Putamen (tissue), 1 donor: ENCODE measurements around the gene ATP10A.

Experiments used
- DNase-seq: peaks from one replicate; pipeline ENCODE4 v3.0.0-alpha.2; 2016; ENCODE audit warnings: low spot score

ATP10A gene

DNA sequence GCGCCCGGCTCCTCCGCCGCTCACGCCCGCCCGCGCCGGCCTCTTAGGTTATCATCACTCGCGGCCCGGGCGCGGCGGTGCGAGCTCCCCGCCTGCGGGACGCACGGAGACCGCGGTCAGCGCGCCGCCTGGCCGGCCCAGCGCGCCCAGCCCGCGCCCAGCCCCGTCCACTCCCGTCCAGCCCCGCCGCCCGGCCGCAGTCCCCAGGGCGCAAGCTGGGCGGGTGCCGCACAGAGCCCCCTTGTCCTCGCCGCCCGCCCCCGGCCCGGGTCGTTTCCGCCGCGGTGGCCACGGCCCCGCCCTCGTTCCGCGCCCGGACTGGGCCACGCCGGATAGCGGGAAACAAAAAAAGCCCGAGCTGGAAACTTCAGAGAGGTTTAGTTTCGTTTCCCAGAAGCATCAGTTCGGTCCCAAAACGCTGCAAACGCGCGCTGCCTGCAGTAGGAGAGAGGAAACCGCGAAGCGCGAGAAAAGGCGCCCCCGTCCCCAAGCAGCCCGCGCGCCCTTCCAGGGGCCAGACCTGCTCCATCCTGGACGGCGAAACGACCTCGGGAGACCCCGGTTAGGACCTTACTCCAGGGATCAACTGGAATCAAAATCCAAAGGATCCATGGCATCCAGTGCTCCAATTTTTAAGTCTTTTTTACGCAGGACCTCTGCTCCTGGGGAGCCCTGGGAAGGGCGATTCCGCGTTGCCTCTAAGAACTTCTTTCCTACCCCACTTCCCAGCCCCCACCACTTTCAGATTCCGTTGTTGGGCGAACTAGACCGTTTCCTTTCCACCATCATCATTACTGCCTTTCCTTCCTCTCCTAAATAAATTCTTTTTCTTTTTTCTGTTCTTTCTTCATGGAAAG, at the start of gene ATP10A:
Gene ATP10A, minus strand, starts transcription at position 217 of the 857 bp plus-strand sequence. CDS start 231 bp downstream, outside the sequence.
- DNase-seq, result no peak

DNA sequence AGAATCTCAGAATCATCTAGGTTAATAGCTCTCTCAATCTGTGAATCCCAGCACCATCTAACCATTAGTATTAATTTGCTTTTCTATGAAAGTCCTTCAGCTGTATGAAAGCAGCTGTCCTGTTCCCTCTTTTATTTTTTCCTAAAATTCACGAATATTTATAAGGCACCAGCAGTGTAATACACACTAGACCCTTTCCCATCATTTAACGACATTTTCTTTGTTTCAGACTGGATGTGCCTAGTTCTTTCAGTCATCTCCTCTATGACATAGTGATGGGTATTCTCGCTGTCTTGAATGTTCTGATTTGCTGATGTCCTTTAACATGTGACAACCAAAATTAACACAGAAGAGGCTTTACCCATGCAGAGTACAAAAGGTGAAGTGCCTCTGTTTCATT, 48.9 kb upstream of the ATP10A start:
- no peak for DNase-seq

GRCh38 chr15:25910832-25911231, 47.7 kb upstream of the ATP10A start:
- DNase-seq, result no peak

DNA sequence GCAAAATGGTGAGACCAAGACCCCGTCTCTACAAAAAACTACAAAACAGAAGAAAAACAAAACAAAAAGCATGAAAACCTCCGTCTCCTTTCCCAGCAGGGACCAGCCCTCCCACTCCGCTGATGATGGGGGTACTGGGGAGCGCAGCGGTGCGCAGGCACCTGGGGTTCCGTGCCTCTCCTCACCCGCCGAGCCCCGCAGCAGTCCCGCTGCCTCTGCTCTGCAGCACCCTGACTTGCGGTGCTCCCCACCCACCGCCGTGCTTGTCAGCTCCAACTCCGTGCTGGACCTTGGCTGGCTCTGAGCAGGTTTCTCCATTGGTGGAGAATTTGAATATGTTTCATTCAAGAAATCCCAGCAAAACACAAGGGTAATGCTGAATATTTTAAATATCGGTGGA, 46.7 kb upstream of the ATP10A start:
- no peak for DNase-seq

- DNase-seq, result no peak
Observed at GRCh38 chr15:25909325-25909724, 46.2 kb upstream of the ATP10A start.

GRCh38 chr15:25905140-25905539, 42.0 kb upstream of the ATP10A start:
- DNase-seq, result no peak

DNA sequence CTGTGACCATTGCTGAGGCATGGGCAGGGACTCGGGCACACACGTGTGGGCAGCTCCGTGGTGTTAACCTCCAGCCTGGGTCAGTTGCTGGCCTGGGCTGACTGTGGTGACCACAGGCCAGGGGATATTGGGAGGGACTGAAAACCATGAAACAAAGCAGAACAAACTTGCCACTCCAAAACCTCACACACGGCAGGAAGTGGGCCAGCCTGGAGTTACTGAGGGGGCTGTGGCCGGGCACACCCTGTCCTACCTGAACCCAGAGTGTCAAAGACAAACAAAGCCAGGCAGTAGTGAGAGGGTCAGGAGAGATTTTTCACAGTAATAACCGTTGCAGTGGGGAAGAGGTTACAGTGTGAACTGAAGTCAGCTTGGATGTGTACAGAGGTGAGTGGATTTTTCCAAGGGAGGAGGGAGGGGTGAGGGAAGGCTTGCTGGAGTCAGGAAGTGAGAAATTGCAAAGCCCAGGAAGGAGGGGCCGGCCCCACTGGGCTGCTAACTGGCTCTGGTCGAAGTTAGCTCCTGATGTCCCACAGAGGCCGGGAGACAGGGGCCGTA, 40.0 kb upstream of the ATP10A start:
- no peak for DNase-seq

- no peak for DNase-seq
Observed at GRCh38 chr15:25901811-25902605, 38.9 kb upstream of the ATP10A start.

GRCh38 chr15:25900901-25901300, 37.8 kb upstream of the ATP10A start:
- no peak for DNase-seq

- no peak for DNase-seq
Observed at GRCh38 chr15:25900431-25900830, 37.3 kb upstream of the ATP10A start.

DNA sequence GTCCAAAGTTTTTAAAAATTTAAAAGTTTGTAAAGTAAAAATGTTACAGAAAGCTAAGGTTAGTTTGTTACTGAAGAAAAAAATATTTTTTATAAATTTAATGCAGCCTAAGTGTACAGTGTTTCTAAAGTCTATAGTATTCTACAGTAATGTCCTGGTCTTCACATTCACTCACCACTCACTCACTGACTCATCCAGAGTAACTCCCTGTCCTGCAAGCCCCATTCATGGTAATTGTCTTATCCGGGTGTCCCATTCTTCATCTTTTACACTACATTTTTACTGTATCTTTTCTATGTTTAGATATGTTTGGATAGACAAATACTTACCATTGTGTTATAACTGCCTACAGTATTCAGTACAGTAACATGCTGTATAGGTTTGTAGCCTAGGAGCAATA, 36.7 kb upstream of the ATP10A start:
- no peak for DNase-seq

GRCh38 chr15:25897658-25898057, 34.5 kb upstream of the ATP10A start:
- DNase-seq, result no peak

- no peak for DNase-seq
Observed at GRCh38 chr15:25894371-25894902, 31.3 kb upstream of the ATP10A start.

GRCh38 chr15:25893596-25893995, 30.5 kb upstream of the ATP10A start:
- no peak for DNase-seq

DNA sequence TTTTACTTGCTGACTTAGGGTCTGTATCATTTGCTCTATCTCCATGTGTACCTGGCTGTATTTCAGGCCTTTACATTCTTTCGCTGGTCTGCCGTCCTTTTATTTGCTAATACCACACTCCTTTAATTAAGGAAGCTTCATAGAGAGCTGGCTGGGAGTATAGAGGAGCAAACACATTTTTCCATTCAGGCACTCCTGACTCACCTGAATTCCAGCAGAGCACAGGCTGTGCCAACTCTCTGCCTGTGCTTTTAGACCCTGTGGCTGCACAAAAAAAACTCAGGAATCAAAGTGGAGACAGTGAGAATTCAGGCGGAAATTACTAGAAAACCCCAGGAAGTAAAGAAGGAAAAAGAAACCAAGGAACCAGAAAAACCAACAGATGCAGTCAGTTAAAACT, 29.0 kb upstream of the ATP10A start:
- DNase-seq, result no peak

DNA sequence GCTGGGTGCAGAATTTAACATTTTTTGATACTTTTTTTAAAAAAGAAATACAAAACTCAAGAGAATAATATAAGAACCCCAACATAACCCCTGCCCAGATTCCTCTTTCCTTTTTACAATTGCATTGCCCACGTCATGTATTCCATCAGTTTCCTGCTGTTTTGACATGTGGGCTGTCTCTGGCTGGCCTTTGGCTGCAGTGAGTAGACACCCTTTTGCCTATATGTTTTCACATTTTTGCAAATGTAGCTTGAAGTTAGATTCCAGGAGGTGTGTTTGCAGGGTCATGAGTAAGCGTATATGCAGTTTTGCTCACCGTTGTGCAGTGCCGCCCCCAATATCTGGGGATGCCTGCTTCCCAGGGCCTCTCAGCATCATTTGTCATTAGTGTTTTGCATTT, 28.0 kb upstream of the ATP10A start:
- no peak for DNase-seq

DNA sequence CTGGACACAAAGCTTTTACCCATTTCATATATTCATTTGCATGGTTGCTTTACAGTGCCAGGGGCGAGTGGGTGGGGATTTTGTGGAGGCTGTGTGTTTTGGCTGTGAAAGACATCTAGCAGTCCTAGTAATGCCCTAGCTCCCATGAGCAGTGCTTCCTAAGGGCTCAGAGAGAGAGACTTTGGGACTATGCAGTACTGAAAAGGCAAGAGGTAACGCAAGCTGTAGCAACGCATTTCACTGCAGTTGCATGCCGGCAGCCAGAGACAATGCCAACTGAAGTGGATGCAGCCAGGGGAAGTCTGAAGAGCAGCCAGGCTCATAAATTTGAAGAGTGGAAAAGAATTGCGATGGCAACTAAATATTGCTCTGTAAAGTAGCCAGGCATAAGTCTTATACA, 27.4 kb upstream of the ATP10A start:
- no peak for DNase-seq

- no peak for DNase-seq
Observed at GRCh38 chr15:25887870-25888269, 24.7 kb upstream of the ATP10A start.

DNA sequence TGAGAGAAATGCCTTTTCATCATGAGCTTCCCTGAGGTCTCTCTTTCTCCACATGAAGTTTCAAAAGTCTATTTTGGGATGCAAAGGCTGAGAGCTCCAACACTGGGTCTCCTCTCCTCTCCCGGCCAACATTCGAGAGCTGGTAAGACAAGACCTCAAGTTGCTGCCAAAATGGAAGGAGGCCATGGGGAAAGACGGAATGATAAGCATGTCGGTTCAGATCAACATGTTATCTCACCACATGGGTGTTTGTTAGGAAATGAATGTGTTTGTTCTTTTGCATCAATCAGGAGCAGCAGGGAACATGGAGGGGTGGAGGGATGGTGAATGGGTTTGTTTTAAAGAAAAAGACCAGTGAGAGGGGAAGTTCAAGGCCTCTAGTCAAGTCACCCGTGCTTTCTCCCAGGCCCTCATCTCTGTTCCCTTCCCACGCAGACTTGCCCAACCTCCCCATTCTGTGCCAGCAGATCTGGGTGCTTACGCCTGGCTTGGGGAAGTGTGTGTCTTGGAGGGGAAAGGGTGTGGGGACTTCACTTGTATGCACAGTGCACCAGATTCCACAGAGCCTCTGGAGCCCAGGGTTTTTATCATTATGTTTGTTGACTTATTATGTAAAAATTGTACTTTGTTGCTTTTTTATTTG, 23.5 kb upstream of the ATP10A start:
- no peak for DNase-seq

DNA sequence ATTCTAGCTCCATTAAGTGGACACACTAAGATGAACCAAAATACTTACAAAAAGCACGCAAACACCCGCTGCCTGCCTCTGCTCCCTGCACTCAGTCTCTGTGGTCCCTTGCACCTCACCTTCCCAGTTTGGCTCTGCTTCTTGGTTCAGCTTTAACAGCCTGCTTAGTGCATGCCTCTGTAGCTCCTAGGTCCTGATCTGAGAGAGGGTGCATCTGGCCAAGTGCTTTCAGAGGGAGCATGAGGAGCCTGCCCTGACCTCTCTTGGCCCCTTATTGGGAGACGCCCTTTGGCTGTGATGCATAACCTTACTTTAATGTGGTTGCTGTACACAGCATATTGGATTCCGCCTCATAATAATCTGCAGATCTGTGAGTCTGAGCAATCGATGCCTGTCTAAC, 21.2 kb upstream of the ATP10A start:
- DNase-seq, result no peak

GRCh38 chr15:25883463-25884259, 20.5 kb upstream of the ATP10A start:
- DNase-seq, result no peak
